Activated CD4-positive, alpha-beta memory T cell treated with anti-CD3 and anti-CD28 coated beads for 36 hours (primary cell): Measurements from ENCODE around the gene NDUFS5. TPM values are rescaled to one million over a fixed set of nuclear protein-coding genes. Genes with fewer than 3 reads are reported as not detected.

Source experiments
- total RNA-seq, 2 experiments: library from RNA; stranded (reverse); gene quantifications; one replicate each; pipeline ENCODE4 v1.2.3, GENCODE V29; 2021

NDUFS5 gene
- total RNA-seq, 2 experiments from 2014 or later: 238 to 240 TPM

Other genes starting within 250 kb of the NDUFS5 start
- 10 to 100 TPM; 27.6 to 29.7 TPM for gene RRAGC, start 166.6 kb upstream of the NDUFS5 start, total RNA-seq
- 10 to 100 TPM; 70.6 to 76.5 TPM for gene MYCBP, start 153.0 kb upstream of the NDUFS5 start, total RNA-seq
- gene GJA9, start 144.8 kb upstream of the NDUFS5 start, total RNA-seq: not detected
- gene RHBDL2, start 84.5 kb upstream of the NDUFS5 start, total RNA-seq: not detected
- 10 to 100 TPM; 73.2 to 74.3 TPM for gene AKIRIN1, start 35.1 kb upstream of the NDUFS5 start, total RNA-seq
- gene MACF1, start 178.3 kb downstream of the NDUFS5 start, total RNA-seq: 100 to 1,000 TPM; 239 to 240 TPM